Measurements from ENCODE around the gene COL18A1. TPM values are rescaled to one million over a fixed set of nuclear protein-coding genes. Genes with fewer than 3 reads are reported as not detected.

COL18A1 gene
- total RNA-seq, 1 donor from 2014 or later = 52.6 TPM

DNA sequence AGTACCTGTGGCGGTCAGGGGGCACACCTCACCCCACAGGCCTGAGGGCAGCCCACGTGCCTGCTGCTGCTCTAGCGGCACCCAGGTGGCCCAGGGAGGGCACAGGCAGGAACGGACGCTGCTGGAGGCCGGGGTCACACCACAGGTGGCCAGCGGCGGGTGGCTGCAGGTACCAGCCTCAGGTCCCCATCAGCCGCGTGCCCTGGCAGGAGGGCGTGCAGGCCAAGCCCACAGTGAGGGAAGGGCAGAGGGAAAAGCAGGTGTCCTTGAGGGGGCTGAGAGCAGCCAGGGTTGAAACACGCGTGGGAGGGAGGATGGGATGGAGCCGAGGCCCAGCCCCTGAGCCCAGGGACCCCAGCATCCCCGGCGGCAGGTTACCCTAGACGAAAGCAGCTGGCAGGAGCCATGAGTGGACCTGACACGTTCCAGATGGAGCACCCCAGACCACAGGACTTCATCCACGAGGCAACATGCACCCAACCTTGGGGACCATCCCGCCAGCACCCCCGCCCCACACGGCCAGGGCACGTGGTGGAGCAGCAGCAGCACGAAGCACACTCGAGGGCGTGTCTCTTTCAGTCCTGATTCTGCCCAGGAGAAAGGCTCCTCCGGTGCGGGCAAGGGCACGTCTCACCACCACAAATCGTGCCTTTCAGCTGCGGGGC is 133.5 kb downstream of the COL18A1 start:
- Histone ChIP-seq H3K9ac (no peak overlapping the region), H3K4me2 (no peak overlapping the region), H4K20me1 (ENCODE audit: low read depth) (peaks cover 46% of the 10 kb centered on the region), H3K27ac (no peak overlapping the region), H3K4me3 (no peak overlapping the region), H3F3A (ENCODE audit: low read depth) (no peaks in the 10 kb centered on the region), H3K36me3 (no peaks in the 10 kb centered on the region), H2AFZ (replicated peaks) (no peak overlapping the region), H3K4me1 (peaks cover 23% of the 10 kb centered on the region), H3K9me3 (ENCODE audit: low read depth) (no peaks in the 10 kb centered on the region), H3K27me3 (no peaks in the 10 kb centered on the region), H3K79me2 (ENCODE audit: low read depth) (peaks cover 24% of the 10 kb centered on the region)
- peaks cover 3% of the 10 kb centered on the region for H3K27me3 Mint-ChIP-seq (ENCODE audit: insufficient read depth, low read depth)
- no peak for DNase-seq (ENCODE audit: low spot score)
- TF ChIP-seq, protein P1, sequence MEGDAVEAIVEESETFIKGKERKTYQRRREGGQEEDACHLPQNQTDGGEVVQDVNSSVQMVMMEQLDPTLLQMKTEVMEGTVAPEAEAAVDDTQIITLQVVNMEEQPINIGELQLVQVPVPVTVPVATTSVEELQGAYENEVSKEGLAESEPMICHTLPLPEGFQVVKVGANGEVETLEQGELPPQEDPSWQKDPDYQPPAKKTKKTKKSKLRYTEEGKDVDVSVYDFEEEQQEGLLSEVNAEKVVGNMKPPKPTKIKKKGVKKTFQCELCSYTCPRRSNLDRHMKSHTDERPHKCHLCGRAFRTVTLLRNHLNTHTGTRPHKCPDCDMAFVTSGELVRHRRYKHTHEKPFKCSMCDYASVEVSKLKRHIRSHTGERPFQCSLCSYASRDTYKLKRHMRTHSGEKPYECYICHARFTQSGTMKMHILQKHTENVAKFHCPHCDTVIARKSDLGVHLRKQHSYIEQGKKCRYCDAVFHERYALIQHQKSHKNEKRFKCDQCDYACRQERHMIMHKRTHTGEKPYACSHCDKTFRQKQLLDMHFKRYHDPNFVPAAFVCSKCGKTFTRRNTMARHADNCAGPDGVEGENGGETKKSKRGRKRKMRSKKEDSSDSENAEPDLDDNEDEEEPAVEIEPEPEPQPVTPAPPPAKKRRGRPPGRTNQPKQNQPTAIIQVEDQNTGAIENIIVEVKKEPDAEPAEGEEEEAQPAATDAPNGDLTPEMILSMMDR (IDR thresholded peaks at IDR 0.05) = no peak
- TF ChIP-seq EZH2 (IDR thresholded peaks at IDR 0.05) (no peak), EZH2phosphoT487 (IDR thresholded peaks at IDR 0.05) (no peak)
- peaks cover 3% of the 10 kb centered on the region for H3K36me3 Mint-ChIP-seq
- no peaks in the 10 kb centered on the region for H3K9me3 Mint-ChIP-seq
- peaks cover 35% of the 10 kb centered on the region for H3K4me1 Mint-ChIP-seq
- no peak overlapping the region for H3K27ac Mint-ChIP-seq
- no peak overlapping the region for H3K4me3 Mint-ChIP-seq

DNA sequence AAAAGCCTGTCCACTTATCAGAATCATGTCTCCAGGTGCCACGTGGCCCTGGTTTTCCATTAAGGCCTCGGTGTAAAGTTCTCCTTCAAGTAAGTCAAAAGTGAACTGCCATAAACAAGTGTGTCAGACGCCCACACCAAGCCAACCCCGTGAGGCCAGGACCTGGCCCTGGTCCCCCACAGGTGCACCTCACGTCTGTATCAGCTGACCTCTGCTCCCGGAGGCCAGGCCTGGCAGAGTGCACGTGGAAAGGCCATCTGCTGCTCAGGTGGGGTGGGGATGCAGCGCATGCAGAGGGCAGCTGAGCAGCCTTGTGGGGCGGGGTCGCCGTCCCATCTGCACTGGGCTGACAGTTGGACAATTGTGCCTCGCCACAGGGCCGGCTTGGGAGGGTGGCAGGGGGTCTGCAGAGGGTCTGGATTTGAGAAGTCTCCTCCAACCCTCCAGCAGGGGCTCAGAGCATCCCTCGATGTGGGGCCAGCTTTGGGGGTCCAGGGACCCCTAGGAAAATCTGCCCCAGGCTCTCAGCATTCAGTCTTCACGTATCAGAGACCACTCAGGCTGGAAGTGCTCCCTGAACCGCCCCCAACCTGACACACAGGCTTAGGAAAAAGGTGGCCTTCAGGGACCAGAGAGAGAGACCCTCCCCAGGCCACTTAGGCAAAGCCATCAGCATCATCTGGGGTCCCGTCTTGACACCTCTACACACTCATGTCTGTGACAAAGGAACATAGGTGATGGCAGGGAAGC is 134.3 kb downstream of the COL18A1 start:
- no peak for TF ChIP-seq EZH2 (IDR thresholded peaks at IDR 0.05)
- TF ChIP-seq, protein P1 (IDR thresholded peaks at IDR 0.05) = no peak
- no peak for TF ChIP-seq EZH2phosphoT487 (IDR thresholded peaks at IDR 0.05)
- Histone ChIP-seq H3K36me3 (no peaks in the 10 kb centered on the region), H3K27me3 (no peaks in the 10 kb centered on the region), H3K9ac (no peak overlapping the region), H3K4me2 (no peak overlapping the region), H3F3A (ENCODE audit: low read depth) (no peaks in the 10 kb centered on the region), H4K20me1 (ENCODE audit: low read depth) (peaks cover 42% of the 10 kb centered on the region), H2AFZ (replicated peaks) (no peak overlapping the region), H3K9me3 (ENCODE audit: low read depth) (no peaks in the 10 kb centered on the region), H3K27ac (no peak overlapping the region), H3K79me2 (ENCODE audit: low read depth) (peaks cover 24% of the 10 kb centered on the region), H3K4me3 (no peak overlapping the region), H3K4me1 (peaks cover 26% of the 10 kb centered on the region)
- H3K9me3 Mint-ChIP-seq = no peaks in the 10 kb centered on the region
- H3K4me1 Mint-ChIP-seq = peaks cover 37% of the 10 kb centered on the region
- no peak overlapping the region for H3K4me3 Mint-ChIP-seq
- peaks cover 3% of the 10 kb centered on the region for H3K27me3 Mint-ChIP-seq (ENCODE audit: insufficient read depth, low read depth)
- no peak overlapping the region for H3K27ac Mint-ChIP-seq
- no peak for DNase-seq (ENCODE audit: low spot score)
- H3K36me3 Mint-ChIP-seq = peaks cover 3% of the 10 kb centered on the region

DNA sequence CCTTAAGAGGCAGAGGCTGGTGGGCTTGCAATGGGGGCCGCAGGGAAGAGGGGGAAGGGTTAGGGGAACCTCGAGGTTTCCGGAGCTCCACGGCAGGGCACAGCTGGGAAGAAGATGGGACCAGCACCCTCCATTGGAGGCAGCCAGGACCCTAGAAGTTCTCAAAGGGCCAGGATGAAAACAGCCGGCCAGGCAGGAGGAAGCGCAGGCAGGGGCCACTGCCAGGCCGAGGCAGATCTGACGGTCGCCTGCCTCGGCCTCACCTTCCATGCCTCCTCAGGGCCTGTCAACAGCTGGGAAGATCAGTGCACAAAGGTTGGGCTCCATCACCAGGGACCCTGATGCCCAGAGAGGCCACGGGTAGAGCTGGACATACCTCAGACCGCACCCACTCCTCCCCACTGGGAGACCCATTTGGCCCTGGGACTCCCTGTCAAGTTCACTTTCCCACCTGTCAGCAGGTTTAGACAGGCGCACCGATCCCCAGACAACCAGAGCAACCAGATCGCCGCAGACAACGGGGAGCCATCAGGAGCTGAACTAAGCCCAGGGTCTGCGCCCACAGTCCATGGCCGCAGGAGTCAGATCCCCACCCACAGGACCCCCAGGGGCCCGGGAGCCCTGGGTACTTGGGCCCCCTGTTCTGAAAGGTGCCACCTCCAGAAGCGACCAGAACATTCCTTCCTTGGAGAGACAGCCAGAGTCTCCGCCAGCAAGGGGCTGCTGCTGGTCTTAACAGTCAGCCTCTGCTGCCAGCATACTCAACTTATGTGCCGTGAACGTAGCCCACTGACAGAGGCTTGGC is 135.0 kb downstream of the COL18A1 start:
- Histone ChIP-seq H3K4me2 (no peak overlapping the region), H3K9me3 (ENCODE audit: low read depth) (no peaks in the 10 kb centered on the region), H3K79me2 (ENCODE audit: low read depth) (peaks cover 24% of the 10 kb centered on the region), H2AFZ (replicated peaks) (no peak overlapping the region), H3F3A (ENCODE audit: low read depth) (no peaks in the 10 kb centered on the region), H3K9ac (no peak overlapping the region), H3K27ac (no peak overlapping the region), H3K27me3 (no peaks in the 10 kb centered on the region), H3K4me3 (no peak overlapping the region), H3K36me3 (no peaks in the 10 kb centered on the region), H3K4me1 (peaks cover 26% of the 10 kb centered on the region), H4K20me1 (ENCODE audit: low read depth) (peaks cover 35% of the 10 kb centered on the region)
- H3K4me1 Mint-ChIP-seq = peaks cover 33% of the 10 kb centered on the region
- H3K36me3 Mint-ChIP-seq = peaks cover 3% of the 10 kb centered on the region
- DNase-seq (ENCODE audit: low spot score) = no peak
- TF ChIP-seq EZH2 (IDR thresholded peaks at IDR 0.05) (no peak), EZH2phosphoT487 (IDR thresholded peaks at IDR 0.05) (no peak)
- TF ChIP-seq, protein P1 (IDR thresholded peaks at IDR 0.05) = no peak
- H3K4me3 Mint-ChIP-seq = peak overlapping the region; percentile 83
- no peaks in the 10 kb centered on the region for H3K9me3 Mint-ChIP-seq
- peaks cover 2% of the 10 kb centered on the region for H3K27me3 Mint-ChIP-seq (ENCODE audit: insufficient read depth, low read depth)
- H3K27ac Mint-ChIP-seq = no peak overlapping the region
